Type B pancreatic cell (in vitro differentiated cells): Measurements from ENCODE around the gene ATP8B4. TPM values are rescaled to one million over a fixed set of nuclear protein-coding genes. Genes with fewer than 3 reads are reported as not detected.

Experiments used
- DNase-seq: peaks from one replicate; pipeline ENCODE4 v3.0.0; 2021; ENCODE audit warnings: mixed read lengths; ENCODE audit not compliant: unreplicated experiment; ENCODE audit errors: extremely low spot score
- H3K27ac Mint-ChIP-seq: 2 replicates; pipeline ENCODE4 v1.8.0; 2021; ENCODE audit warnings: mild to moderate bottlenecking, mixed read lengths
- H3K27me3 Mint-ChIP-seq: 2 replicates; pipeline ENCODE4 v1.8.0; 2021; ENCODE audit warnings: mixed read lengths
- H3K36me3 Mint-ChIP-seq: 2 replicates; pipeline ENCODE4 v1.8.0; 2021; ENCODE audit warnings: mixed read lengths
- H3K4me1 Mint-ChIP-seq: one replicate; pipeline ENCODE4 v1.8.0; 2021; ENCODE audit warnings: mixed read lengths; ENCODE audit not compliant: unreplicated experiment
- H3K4me3 Mint-ChIP-seq: 2 replicates; pipeline ENCODE4 v1.8.0; 2021; ENCODE audit warnings: mild to moderate bottlenecking, mixed read lengths
- H3K9me3 Mint-ChIP-seq: 2 replicates; pipeline ENCODE4 v1.8.0; 2021; ENCODE audit warnings: mixed read lengths
- total RNA-seq: library from RNA; stranded (reverse); gene quantifications from 2 replicates; pipeline ENCODE4 v1.2.1, GENCODE V29; 2021; ENCODE audit warnings: low replicate concordance
- TF ChIP-seq, protein P1 (sequence below): fragments of 200-600 bp; sonication (generic); conservative IDR thresholded peaks from 2 replicates; pipeline ENCODE4 v1.5.0; 2021; ENCODE audit warnings: antibody characterized with exemption, mild to moderate bottlenecking

Gene ATP8B4
- total RNA-seq, 1 donor from 2014 or later: 2.2 TPM

DNA sequence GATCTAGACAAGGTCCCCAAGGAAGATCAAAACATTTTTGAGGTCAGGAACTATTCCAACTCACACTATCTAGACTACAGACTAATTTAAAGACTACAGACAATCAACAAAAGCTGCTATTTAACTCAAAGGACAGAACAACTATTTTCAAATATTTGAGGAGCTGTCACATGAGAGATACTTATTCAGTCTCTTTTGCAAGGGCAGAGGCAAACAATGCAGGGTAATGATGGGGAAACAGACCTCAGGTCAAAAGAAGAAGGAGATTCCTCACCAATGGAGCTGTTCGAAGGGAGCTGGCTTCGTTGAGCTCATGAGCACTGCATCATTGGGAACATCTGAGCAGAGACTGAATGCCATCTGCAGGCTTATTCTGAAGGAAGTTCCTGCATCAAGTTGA is 266.3 kb downstream of the ATP8B4 start:
- Mint-ChIP-seq H3K4me1 (peaks cover 5% of the 10 kb centered on the region), H3K4me3 (no peak overlapping the region)

DNA sequence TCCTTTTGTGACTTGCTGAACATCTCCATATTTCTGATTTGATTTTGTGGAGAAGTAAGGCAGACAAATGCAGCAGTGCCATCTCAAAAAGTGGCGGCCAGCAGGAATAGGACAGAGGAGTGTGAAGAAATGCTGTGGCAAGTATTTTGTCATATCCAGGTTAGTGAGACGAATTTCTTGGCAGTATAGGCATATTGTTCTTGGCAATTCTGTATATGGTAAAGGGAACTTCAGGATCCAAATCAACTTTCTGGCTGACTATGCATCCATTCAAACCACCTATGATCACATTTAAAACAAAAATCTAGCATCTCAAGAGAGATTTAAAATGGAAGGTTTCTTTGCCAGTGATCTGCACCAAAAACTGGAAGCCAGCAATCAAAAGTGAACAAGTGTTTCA is 270.2 kb downstream of the ATP8B4 start:
- no peak for DNase-seq
- H3K36me3 Mint-ChIP-seq: peaks cover 5% of the 10 kb centered on the region
- H3K27ac Mint-ChIP-seq: no peak overlapping the region
- H3K27me3 Mint-ChIP-seq: no peaks in the 10 kb centered on the region
- TF ChIP-seq, protein P1, sequence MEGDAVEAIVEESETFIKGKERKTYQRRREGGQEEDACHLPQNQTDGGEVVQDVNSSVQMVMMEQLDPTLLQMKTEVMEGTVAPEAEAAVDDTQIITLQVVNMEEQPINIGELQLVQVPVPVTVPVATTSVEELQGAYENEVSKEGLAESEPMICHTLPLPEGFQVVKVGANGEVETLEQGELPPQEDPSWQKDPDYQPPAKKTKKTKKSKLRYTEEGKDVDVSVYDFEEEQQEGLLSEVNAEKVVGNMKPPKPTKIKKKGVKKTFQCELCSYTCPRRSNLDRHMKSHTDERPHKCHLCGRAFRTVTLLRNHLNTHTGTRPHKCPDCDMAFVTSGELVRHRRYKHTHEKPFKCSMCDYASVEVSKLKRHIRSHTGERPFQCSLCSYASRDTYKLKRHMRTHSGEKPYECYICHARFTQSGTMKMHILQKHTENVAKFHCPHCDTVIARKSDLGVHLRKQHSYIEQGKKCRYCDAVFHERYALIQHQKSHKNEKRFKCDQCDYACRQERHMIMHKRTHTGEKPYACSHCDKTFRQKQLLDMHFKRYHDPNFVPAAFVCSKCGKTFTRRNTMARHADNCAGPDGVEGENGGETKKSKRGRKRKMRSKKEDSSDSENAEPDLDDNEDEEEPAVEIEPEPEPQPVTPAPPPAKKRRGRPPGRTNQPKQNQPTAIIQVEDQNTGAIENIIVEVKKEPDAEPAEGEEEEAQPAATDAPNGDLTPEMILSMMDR: no peak
- no peak overlapping the region for H3K4me3 Mint-ChIP-seq
- no peaks in the 10 kb centered on the region for H3K4me1 Mint-ChIP-seq
- H3K9me3 Mint-ChIP-seq: peaks cover 15% of the 10 kb centered on the region

More for the DNA sequence above, 266.3 kb downstream of the ATP8B4 start:
- H3K27me3 Mint-ChIP-seq: no peaks in the 10 kb centered on the region
- TF ChIP-seq, protein P1: no peak
- H3K36me3 Mint-ChIP-seq: peaks cover 5% of the 10 kb centered on the region
- H3K9me3 Mint-ChIP-seq: peaks cover 10% of the 10 kb centered on the region
- H3K27ac Mint-ChIP-seq: no peak overlapping the region
- no peak for DNase-seq

DNA sequence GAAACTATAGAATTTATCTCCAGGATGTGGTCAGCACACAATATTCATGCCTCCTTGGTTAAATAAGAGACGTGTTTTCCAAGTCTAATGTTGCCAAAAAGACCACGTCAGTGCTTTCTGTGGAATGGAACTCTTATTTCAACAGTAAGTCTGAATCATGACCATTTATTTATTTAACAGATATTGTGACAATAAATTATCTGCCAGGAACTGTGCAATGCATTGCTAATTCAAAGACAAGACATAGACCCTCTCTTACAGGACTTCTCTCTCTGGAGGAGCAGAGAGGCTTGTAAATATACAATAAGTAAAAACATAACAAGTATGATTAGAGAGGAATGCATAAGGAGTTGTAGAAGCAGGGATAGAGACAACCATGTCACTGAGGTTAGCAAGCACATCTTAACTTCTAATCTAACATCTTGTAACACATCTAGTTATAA is 270.7 kb downstream of the ATP8B4 start:
- H3K27ac Mint-ChIP-seq: no peak overlapping the region
- peaks cover 5% of the 10 kb centered on the region for H3K36me3 Mint-ChIP-seq
- peaks cover 15% of the 10 kb centered on the region for H3K9me3 Mint-ChIP-seq
- no peaks in the 10 kb centered on the region for H3K4me1 Mint-ChIP-seq
- TF ChIP-seq, protein P1: no peak
- DNase-seq: no peak
- no peaks in the 10 kb centered on the region for H3K27me3 Mint-ChIP-seq
- no peak overlapping the region for H3K4me3 Mint-ChIP-seq

DNA sequence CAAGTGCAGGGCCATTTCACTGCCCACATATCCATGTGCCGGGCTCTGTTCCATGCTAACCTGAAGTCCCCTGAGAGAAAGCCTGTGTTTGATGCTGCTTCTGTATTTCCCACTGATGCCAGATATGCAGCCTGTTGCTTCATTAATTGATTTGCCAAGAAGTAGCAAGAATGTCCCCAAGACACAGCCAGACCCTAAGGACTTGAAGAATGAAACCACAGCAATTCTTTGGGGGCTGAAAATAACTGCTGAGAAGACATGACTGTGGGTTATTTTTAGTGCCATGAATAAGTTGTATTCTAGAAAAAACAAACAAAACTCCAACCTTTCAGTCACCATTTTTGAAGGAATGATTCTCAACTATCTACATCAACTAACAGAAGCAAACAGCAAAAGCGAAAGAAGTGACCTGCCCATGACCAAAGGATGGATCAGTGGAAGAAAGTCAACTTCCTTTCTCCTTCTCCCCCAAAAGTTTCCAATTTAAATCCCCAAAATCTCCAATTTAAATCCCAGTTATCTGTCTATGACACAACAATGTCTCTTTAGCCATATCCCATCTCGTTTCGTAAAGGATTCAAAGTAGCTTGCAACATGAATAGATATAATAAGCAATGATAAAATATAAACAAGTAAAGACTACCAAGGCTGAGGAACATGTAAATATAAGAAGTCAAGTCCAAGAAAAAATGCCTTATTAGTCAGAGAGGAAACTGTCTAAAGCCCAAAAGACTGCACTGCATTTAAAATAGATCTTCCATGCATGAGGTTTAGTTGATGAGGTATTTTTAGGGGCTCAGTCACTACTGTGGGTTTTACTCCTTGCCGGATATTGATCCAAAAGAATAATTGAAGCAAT is 271.4 kb downstream of the ATP8B4 start:
- Mint-ChIP-seq H3K4me3 (no peak overlapping the region), H3K4me1 (no peaks in the 10 kb centered on the region), H3K9me3 (peaks cover 15% of the 10 kb centered on the region), H3K27ac (no peak overlapping the region), H3K36me3 (peaks cover 5% of the 10 kb centered on the region), H3K27me3 (no peaks in the 10 kb centered on the region)
- DNase-seq: no peak
- TF ChIP-seq, protein P1: no peak

DNA sequence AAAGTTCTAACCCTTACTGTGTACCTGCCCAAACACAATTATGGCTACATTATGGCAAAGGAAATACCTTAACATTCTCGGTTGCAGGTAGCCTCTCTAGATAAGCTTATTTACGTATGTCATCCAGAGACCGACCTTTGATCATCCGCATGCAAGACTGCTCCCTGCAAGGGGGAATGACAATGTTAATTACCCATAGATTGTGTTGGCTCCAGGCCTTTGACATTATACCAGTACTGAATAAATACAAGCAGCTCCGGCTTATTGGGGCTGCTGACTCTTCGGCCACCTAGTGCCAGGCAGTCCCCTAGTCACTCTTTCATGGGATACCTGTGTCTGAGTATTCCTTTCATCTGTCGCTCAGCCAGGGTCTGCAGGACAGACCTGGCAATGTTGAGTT is 274.6 kb downstream of the ATP8B4 start:
- Mint-ChIP-seq H3K4me1 (no peaks in the 10 kb centered on the region), H3K27me3 (no peaks in the 10 kb centered on the region), H3K36me3 (no peaks in the 10 kb centered on the region), H3K9me3 (peaks cover 5% of the 10 kb centered on the region), H3K27ac (peak overlapping the region; percentile 20), H3K4me3 (no peak overlapping the region)
- DNase-seq: no peak
- TF ChIP-seq, protein P1: no peak
